Neutrophil (primary cell): ENCODE results near the gene SUSD2.
"Not testable (repeated sequence)": the region's sequence is repeated elsewhere in the genome, so short reads cannot be mapped to it uniquely, and the experiment has no call there.

Experiments
- H3K27ac ChIP-seq: fragments of 200-600 bp; sonication (generic); 2 replicates; pipeline ENCODE4 v1.5.1; 2016; ENCODE audit warnings: mild to moderate bottlenecking, moderate library complexity
- H3K27me3 ChIP-seq: fragments of 200-600 bp; sonication (generic); 2 replicates; pipeline ENCODE4 v1.6.0; 2016; ENCODE audit warnings: mild to moderate bottlenecking
- H3K36me3 ChIP-seq: fragments of 200-600 bp; sonication (generic); 2 replicates; pipeline ENCODE4 v1.5.1; 2017
- H3K4me1 ChIP-seq, 2 experiments: fragments of 200-600 bp in 1 of 2; sonication (generic) in 1 of 2; 1 replicate in 1 of 2; 2 replicates in 1 of 2; pipeline versions ENCODE4 v1.5.1 to v1.6.1; 2013 to 2016; ENCODE audit warnings: low read depth in 1 of 2, low read length in 1 of 2, mild to moderate bottlenecking in 1 of 2, moderate library complexity in 1 of 2; ENCODE audit not compliant: control insufficient read depth in 1 of 2, insufficient read depth in 1 of 2
- H3K4me3 ChIP-seq, 2 experiments: fragments of 200-600 bp in 1 of 2; sonication (generic) in 1 of 2; 1 replicate in 1 of 2; 2 replicates in 1 of 2; pipeline ENCODE4 v1.5.1; 2013 to 2016; ENCODE audit warnings: low read depth in 1 of 2, low read length in 1 of 2, mild to moderate bottlenecking in 1 of 2, moderate library complexity in 1 of 2
- H3K9me3 ChIP-seq: fragments of 200-600 bp; sonication (generic); 2 replicates; pipeline ENCODE4 v1.5.1; 2016
- CTCF ChIP-seq: fragments of 200-600 bp; sonication (generic); IDR thresholded peaks from 2 replicates; pipeline ENCODE4 v1.5.1; 2016; ENCODE audit warnings: antibody characterized with exemption

Gene SUSD2

GRCh38 chr22:24236656-24237055 lies 55.4 kb downstream of the SUSD2 start:
- no peak overlapping the region for H3K27ac ChIP-seq
- H3K27me3 ChIP-seq = no peaks in the 10 kb centered on the region
- no peak overlapping the region for H3K4me3 ChIP-seq
- no peaks in the 10 kb centered on the region for H3K36me3 ChIP-seq
- H3K9me3 ChIP-seq = no peaks in the 10 kb centered on the region
- no peak for TF ChIP-seq CTCF
- no peaks in the 10 kb centered on the region for H3K4me1 ChIP-seq

- peaks cover 13 to 14% of the 10 kb centered on the region in 2 experiments for H3K4me1 ChIP-seq
- not testable (repeated sequence) for H3K9me3 ChIP-seq, H3K36me3 ChIP-seq, H3K27ac ChIP-seq, H3K27me3 ChIP-seq, H3K4me3 ChIP-seq
Measured at GRCh38 chr22:24238101-24238694, 56.9 kb downstream of the SUSD2 start.
